ENCODE measurements around the gene PCDH8.

- no peak for TF ChIP-seq GATA2 (IDR thresholded peaks at IDR 0.05; ENCODE audit: low read depth, low read length)
- no peak for TF ChIP-seq GATA3 (IDR thresholded peaks at IDR 0.05; ENCODE audit: low read depth, low read length)
These were observed 44.2 kb downstream of the PCDH8 start for GRCh38 chr13:52804202-52804641.
